SH-SY5Y (cell line): ENCODE measurements around the gene CD22.

Source experiments
- GATA2 ChIP-seq: IDR thresholded peaks from 2 replicates; pipeline ENCODE4 v1.6.1; 2011; ENCODE audit warnings: mild to moderate bottlenecking, low read depth, low read length
- GATA3 ChIP-seq: IDR thresholded peaks from 2 replicates; pipeline ENCODE4 v1.6.1; 2011; ENCODE audit warnings: low read depth, mild to moderate bottlenecking, low read length, moderate library complexity

GRCh38 chr19:35299523-35300338, 29.3 kb upstream of the CD22 start:
- TF ChIP-seq GATA3 (no peak), GATA2 (no peak)
